ENCODE measurements around the gene MSH3.
"Not testable (repeated sequence)": the region's sequence is repeated elsewhere in the genome, so short reads cannot be mapped to it uniquely, and the experiment has no call there.

Gene MSH3

DNA sequence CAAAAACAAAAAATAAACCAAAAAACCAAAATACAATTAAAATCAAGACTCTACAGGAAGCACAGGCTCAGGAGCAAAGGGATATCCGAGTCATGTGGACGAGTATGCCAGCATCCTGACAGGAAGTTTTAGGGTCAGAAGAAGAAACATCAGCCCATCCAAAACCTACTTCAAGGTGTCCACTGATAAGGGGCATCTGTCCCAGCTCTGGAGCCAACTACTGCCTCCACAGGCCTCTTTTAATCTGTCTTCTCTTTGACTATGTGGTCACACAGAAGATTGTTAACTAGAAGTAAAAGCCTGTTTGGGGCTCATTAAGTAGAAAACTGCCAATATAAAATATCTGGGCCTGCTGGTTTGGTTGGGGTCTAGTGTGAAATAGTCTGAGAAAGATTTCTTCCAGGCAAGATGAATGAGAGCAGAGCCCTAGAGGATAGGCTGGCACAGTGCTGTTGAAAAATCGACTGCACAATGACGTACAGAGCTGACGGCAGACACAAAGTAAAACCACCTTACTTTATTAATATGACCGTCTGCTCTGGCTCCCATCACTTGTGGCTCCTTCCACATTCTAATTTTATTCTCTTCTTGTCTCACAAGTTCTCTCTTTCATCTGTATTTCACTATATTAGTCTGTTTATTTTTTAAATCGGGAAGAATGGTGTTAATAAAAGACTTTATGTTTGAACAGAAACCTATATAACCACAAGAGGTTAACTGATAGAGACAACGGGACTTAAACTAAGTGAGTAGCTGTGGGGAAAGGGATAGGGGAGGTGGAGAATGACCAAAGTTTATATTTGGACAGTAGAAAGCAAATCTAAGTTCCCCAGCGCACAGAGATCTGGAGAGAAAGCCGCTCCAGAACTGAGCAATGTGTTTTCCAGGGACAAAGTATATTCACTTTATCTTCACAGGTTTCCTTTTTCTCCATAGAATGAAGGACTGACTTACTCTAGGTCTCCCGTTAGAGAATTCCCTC is 22.9 kb upstream of the MSH3 start:
- Histone ChIP-seq H2AFZ (ENCODE audit: low read depth, low read length) (no peak overlapping the region), H3K27me3 (ENCODE audit: insufficient read depth, low read length) (no peaks in the 10 kb centered on the region), H3K36me3 (ENCODE audit: insufficient read depth, low read length) (peaks cover 42% of the 10 kb centered on the region), H3K9me3 (ENCODE audit: low read length) (no peaks in the 10 kb centered on the region), H3K4me1 (ENCODE audit: insufficient read depth, low read length) (no peaks in the 10 kb centered on the region), H3K4me3 (ENCODE audit: low read length) (no peak overlapping the region)

- H3K27me3 ChIP-seq (ENCODE audit: insufficient read depth, low read length): no peaks in the 10 kb centered on the region
- H3K36me3 ChIP-seq (ENCODE audit: insufficient read depth, low read length): peaks cover 49% of the 10 kb centered on the region
- H3K4me3 ChIP-seq (ENCODE audit: low read length): no peak overlapping the region
- H3K4me1 ChIP-seq (ENCODE audit: insufficient read depth, low read length): no peaks in the 10 kb centered on the region
- no peak overlapping the region for H2AFZ ChIP-seq (ENCODE audit: low read depth, low read length)
- H3K9me3 ChIP-seq (ENCODE audit: low read length): no peaks in the 10 kb centered on the region
Measured at GRCh38 chr5:80632700-80633099, 21.8 kb upstream of the MSH3 start.

- Histone ChIP-seq H3K27me3 (ENCODE audit: insufficient read depth, low read length) (no peaks in the 10 kb centered on the region), H3K4me1 (ENCODE audit: insufficient read depth, low read length) (no peaks in the 10 kb centered on the region), H3K9me3 (ENCODE audit: low read length) (no peaks in the 10 kb centered on the region), H3K36me3 (ENCODE audit: insufficient read depth, low read length) (peaks cover 53% of the 10 kb centered on the region), H2AFZ (ENCODE audit: low read depth, low read length) (no peak overlapping the region), H3K4me3 (ENCODE audit: low read length) (no peak overlapping the region)
Measured at GRCh38 chr5:80634193-80634592, 20.3 kb upstream of the MSH3 start.

DNA sequence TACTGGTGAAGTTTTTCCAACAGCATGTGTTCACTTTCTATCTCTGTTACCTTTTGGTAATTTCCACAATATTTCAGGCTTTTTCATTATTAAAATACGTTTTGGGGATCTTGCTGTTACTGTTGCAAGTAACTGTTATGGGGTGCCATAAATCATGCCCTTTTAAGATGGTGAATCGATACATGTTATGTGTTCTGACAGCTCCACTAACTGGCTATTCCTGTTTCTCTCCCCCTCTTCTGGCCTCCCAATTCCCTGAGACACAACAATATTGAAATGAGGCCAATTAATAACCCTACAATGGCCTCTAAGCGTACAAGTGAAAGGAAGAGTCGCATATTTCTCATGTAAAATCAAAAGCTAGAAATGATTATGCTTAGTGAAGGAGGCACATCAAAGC is 13.1 kb upstream of the MSH3 start:
- Histone ChIP-seq H3K36me3 (ENCODE audit: insufficient read depth, low read length) (peaks cover 75% of the 10 kb centered on the region), H2AFZ (ENCODE audit: low read depth, low read length) (no peak overlapping the region), H3K4me3 (ENCODE audit: low read length) (no peak overlapping the region), H3K4me1 (ENCODE audit: insufficient read depth, low read length) (no peaks in the 10 kb centered on the region), H3K9me3 (ENCODE audit: low read length) (peaks cover 12% of the 10 kb centered on the region), H3K27me3 (ENCODE audit: insufficient read depth, low read length) (no peaks in the 10 kb centered on the region)

- Histone ChIP-seq H3K9me3 (ENCODE audit: low read length) (peaks cover 12% of the 10 kb centered on the region), H3K36me3 (ENCODE audit: insufficient read depth, low read length) (peaks cover 56% of the 10 kb centered on the region), H3K4me3 (ENCODE audit: low read length) (no peak overlapping the region), H2AFZ (ENCODE audit: low read depth, low read length) (no peak overlapping the region), H3K27me3 (ENCODE audit: insufficient read depth, low read length) (no peaks in the 10 kb centered on the region), H3K4me1 (ENCODE audit: insufficient read depth, low read length) (no peaks in the 10 kb centered on the region)
Measured at GRCh38 chr5:80644900-80645299, 9.6 kb upstream of the MSH3 start.

DNA sequence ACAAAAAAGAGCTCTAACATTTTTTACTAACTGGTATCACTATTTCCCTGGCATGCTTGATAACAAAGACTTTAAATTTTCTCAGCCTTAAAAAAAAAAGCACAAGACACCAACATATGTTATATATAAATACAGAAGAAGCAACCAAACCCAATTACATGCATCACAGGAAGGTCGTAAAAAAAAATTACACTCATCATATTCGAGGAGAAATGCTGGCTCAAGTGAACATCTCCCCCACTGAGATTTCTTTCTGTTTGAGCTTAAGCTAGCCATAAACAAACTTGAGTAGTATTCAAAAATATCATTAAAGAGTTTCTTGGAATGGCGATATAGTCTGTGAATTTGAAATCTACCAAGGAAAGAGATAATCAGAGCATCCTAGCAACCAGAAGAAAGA is 7.5 kb upstream of the MSH3 start:
- Histone ChIP-seq H3K4me1 (ENCODE audit: insufficient read depth, low read length) (no peaks in the 10 kb centered on the region), H3K9me3 (ENCODE audit: low read length) (peaks cover 12% of the 10 kb centered on the region), H2AFZ (ENCODE audit: low read depth, low read length) (no peak overlapping the region), H3K27me3 (ENCODE audit: insufficient read depth, low read length) (no peaks in the 10 kb centered on the region), H3K4me3 (ENCODE audit: low read length) (no peak overlapping the region), H3K36me3 (ENCODE audit: insufficient read depth, low read length) (peaks cover 37% of the 10 kb centered on the region)

DNA sequence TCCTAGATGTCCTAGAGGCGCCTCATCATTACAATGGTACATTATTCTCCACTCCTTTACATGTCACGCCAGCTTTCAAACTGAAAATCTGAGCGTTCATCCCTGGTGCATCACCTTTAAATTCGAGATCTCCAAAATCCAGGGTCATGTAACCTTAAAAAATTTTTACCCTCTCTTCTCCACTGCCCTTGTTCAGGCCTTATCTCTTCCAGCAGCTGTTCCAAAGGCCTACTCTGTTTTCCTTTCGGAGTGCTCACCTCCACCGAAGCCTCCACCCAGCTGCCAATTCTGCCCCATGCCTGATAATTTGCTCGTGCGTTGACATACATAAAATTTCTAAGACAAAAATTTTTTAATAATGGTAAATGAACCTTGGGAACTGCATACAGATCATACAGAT is 950 bp upstream of the MSH3 start:
- H3K9me3 ChIP-seq (ENCODE audit: low read length): no peaks in the 10 kb centered on the region
- peak overlapping the region; percentile 97 for H3K4me3 ChIP-seq (ENCODE audit: low read length)
- no peaks in the 10 kb centered on the region for H3K27me3 ChIP-seq (ENCODE audit: insufficient read depth, low read length)
- peaks cover 18% of the 10 kb centered on the region for H3K36me3 ChIP-seq (ENCODE audit: insufficient read depth, low read length)
- H2AFZ ChIP-seq (ENCODE audit: low read depth, low read length): no peak overlapping the region
- H3K4me1 ChIP-seq (ENCODE audit: insufficient read depth, low read length): peaks cover 28% of the 10 kb centered on the region

- Histone ChIP-seq H3K27me3 (ENCODE audit: insufficient read depth, low read length) (no peaks in the 10 kb centered on the region), H3K4me1 (ENCODE audit: insufficient read depth, low read length) (peaks cover 28% of the 10 kb centered on the region), H2AFZ (ENCODE audit: low read depth, low read length) (no peak overlapping the region), H3K9me3 (ENCODE audit: low read length) (no peaks in the 10 kb centered on the region), H3K4me3 (ENCODE audit: low read length) (peak overlapping the region; percentile 97), H3K36me3 (ENCODE audit: insufficient read depth, low read length) (peaks cover 22% of the 10 kb centered on the region)
Measured at GRCh38 chr5:80654054-80654390, 430 bp upstream of the MSH3 start.

DNA sequence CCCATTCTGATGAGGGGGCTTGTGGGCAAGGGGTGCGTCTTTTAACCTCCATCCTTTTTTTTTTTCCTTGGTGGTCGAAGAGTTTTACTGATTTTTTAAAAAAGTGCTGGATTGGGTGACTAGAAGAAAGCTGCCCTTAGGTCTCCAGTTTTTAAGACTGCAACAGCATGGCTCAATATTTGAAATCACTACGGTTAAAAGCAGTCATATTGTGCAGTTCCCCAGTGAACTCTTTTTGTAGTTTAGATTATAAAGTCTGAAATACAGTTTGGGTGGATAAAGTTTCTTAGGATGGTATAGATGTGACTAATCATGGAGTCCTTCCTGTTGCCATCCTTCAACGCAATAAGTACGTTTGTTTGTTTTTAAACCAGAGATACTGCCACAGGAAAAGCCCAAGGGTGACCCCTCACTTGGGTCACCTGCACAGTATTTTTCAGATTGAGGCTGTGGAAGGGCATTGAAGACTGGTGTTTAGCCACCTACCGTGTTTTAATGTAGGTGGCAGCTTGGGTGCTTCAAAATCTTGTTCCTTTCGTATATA is 851 bp downstream of the MSH3 start:
- peak overlapping the region; percentile 97 for H3K4me3 ChIP-seq (ENCODE audit: low read length)
- H3K27me3 ChIP-seq (ENCODE audit: insufficient read depth, low read length): no peaks in the 10 kb centered on the region
- H3K9me3 ChIP-seq (ENCODE audit: low read length): no peaks in the 10 kb centered on the region
- H2AFZ ChIP-seq (ENCODE audit: low read depth, low read length): peak overlapping the region; percentile 75
- peaks cover 35% of the 10 kb centered on the region for H3K36me3 ChIP-seq (ENCODE audit: insufficient read depth, low read length)
- peaks cover 28% of the 10 kb centered on the region for H3K4me1 ChIP-seq (ENCODE audit: insufficient read depth, low read length)

- peaks cover 28% of the 10 kb centered on the region for H3K4me1 ChIP-seq (ENCODE audit: insufficient read depth, low read length)
- no peaks in the 10 kb centered on the region for H3K27me3 ChIP-seq (ENCODE audit: insufficient read depth, low read length)
- no peak overlapping the region for H3K4me3 ChIP-seq (ENCODE audit: low read length)
- no peaks in the 10 kb centered on the region for H3K9me3 ChIP-seq (ENCODE audit: low read length)
- no peak overlapping the region for H2AFZ ChIP-seq (ENCODE audit: low read depth, low read length)
- H3K36me3 ChIP-seq (ENCODE audit: insufficient read depth, low read length): peaks cover 43% of the 10 kb centered on the region
Measured at GRCh38 chr5:80656425-80656824, 2.0 kb downstream of the MSH3 start.

GRCh38 chr5:80659106-80659505 is 4.7 kb downstream of the MSH3 start:
- no peak overlapping the region for H2AFZ ChIP-seq (ENCODE audit: low read depth, low read length)
- peaks cover 57% of the 10 kb centered on the region for H3K36me3 ChIP-seq (ENCODE audit: insufficient read depth, low read length)
- peaks cover 16% of the 10 kb centered on the region for H3K4me1 ChIP-seq (ENCODE audit: insufficient read depth, low read length)
- no peak overlapping the region for H3K4me3 ChIP-seq (ENCODE audit: low read length)
- no peaks in the 10 kb centered on the region for H3K27me3 ChIP-seq (ENCODE audit: insufficient read depth, low read length)
- peaks cover 5% of the 10 kb centered on the region for H3K9me3 ChIP-seq (ENCODE audit: low read length)

- H3K4me1 ChIP-seq (ENCODE audit: insufficient read depth, low read length): peaks cover 11% of the 10 kb centered on the region
Measured at GRCh38 chr5:80660661-80661060, 6.2 kb downstream of the MSH3 start.

GRCh38 chr5:80662108-80662507 is 7.7 kb downstream of the MSH3 start:
- Histone ChIP-seq H3K36me3 (ENCODE audit: insufficient read depth, low read length) (peaks cover 78% of the 10 kb centered on the region), H2AFZ (ENCODE audit: low read depth, low read length) (no peak overlapping the region), H3K9me3 (ENCODE audit: low read length) (peaks cover 5% of the 10 kb centered on the region), H3K4me1 (ENCODE audit: insufficient read depth, low read length) (no peaks in the 10 kb centered on the region), H3K4me3 (ENCODE audit: low read length) (no peak overlapping the region), H3K27me3 (ENCODE audit: insufficient read depth, low read length) (no peaks in the 10 kb centered on the region)

More at GRCh38 chr5:80660661-80661060, 6.2 kb downstream of the MSH3 start:
- not testable (repeated sequence) for H2AFZ ChIP-seq (ENCODE audit: low read depth, low read length); H3K4me3 ChIP-seq (ENCODE audit: low read length); H3K9me3 ChIP-seq (ENCODE audit: low read length); H3K27me3 ChIP-seq (ENCODE audit: insufficient read depth, low read length)
- peaks cover 69% of the 10 kb centered on the region for H3K36me3 ChIP-seq (ENCODE audit: insufficient read depth, low read length)
